Measurements from ENCODE around the gene ADD1.

Gene ADD1

GRCh38 chr4:2822461-2823300 is 21.0 kb upstream of the ADD1 start:
- no peak for DNase-seq (ENCODE audit: low spot score)

- DNase-seq (ENCODE audit: low spot score): no peak
Measured at GRCh38 chr4:2823301-2823670, 20.4 kb upstream of the ADD1 start.

GRCh38 chr4:2823671-2824328 is 19.8 kb upstream of the ADD1 start:
- no peak for DNase-seq (ENCODE audit: low spot score)

GRCh38 chr4:2824329-2824835 is 19.3 kb upstream of the ADD1 start:
- DNase-seq (ENCODE audit: low spot score): no peak

- DNase-seq (ENCODE audit: low spot score): no peak
Measured at GRCh38 chr4:2824836-2825381, 18.7 kb upstream of the ADD1 start.

- DNase-seq (ENCODE audit: low spot score): no peak
Measured at GRCh38 chr4:2825740-2826139, 17.9 kb upstream of the ADD1 start.

- no peak for DNase-seq (ENCODE audit: low spot score)
Measured at GRCh38 chr4:2827071-2827873, 16.4 kb upstream of the ADD1 start.

GRCh38 chr4:2827874-2828751 is 15.5 kb upstream of the ADD1 start:
- DNase-seq (ENCODE audit: low spot score): no peak

GRCh38 chr4:2828758-2829181 is 14.9 kb upstream of the ADD1 start:
- no peak for DNase-seq (ENCODE audit: low spot score)

- no peak for DNase-seq (ENCODE audit: low spot score)
Measured at GRCh38 chr4:2829321-2829932, 14.2 kb upstream of the ADD1 start.

GRCh38 chr4:2829933-2830451 is 13.7 kb upstream of the ADD1 start:
- DNase-seq (ENCODE audit: low spot score): no peak

GRCh38 chr4:2830632-2831610 is 12.7 kb upstream of the ADD1 start:
- DNase-seq (ENCODE audit: low spot score): no peak

GRCh38 chr4:2831611-2832308 is 11.9 kb upstream of the ADD1 start:
- no peak for DNase-seq (ENCODE audit: low spot score)

GRCh38 chr4:2832309-2832980 is 11.2 kb upstream of the ADD1 start:
- no peak for DNase-seq (ENCODE audit: low spot score)

GRCh38 chr4:2832981-2833670 is 10.5 kb upstream of the ADD1 start:
- no peak for DNase-seq (ENCODE audit: low spot score)

GRCh38 chr4:2833671-2834000 is 10.0 kb upstream of the ADD1 start:
- DNase-seq (ENCODE audit: low spot score): no peak
